Fibroblast of skin of left quadriceps (primary cell): ENCODE data around the gene SS18L1.
"Not testable (repeated sequence)": the region's sequence is repeated elsewhere in the genome, so short reads cannot be mapped to it uniquely, and the experiment has no call there.

Source experiments
- DNase-seq, 2 experiments: peaks; one replicate each; pipeline ENCODE4 v3.0.0-alpha.2; 2013; ENCODE audit warnings: low read depth in 2 of 2

SS18L1 gene, protein sequence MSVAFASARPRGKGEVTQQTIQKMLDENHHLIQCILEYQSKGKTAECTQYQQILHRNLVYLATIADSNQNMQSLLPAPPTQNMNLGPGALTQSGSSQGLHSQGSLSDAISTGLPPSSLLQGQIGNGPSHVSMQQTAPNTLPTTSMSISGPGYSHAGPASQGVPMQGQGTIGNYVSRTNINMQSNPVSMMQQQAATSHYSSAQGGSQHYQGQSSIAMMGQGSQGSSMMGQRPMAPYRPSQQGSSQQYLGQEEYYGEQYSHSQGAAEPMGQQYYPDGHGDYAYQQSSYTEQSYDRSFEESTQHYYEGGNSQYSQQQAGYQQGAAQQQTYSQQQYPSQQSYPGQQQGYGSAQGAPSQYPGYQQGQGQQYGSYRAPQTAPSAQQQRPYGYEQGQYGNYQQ

GRCh38 chr20:62143081-62143956 is at the start of gene SS18L1, which contains the start of gene PSMA7:
TSS of gene SS18L1 (plus strand) at chr20:62143769. CDS start at chr20:62143821, 52 bp downstream.
TSS of gene PSMA7 (minus strand) at chr20:62143394. CDS start at chr20:62143303, 91 bp downstream.
- peak; percentile 71 to 72 for DNase-seq

- no peak for DNase-seq
Observed at GRCh38 chr20:62096421-62097380, 46.9 kb upstream of the SS18L1 start.

- DNase-seq = no peak
Observed at GRCh38 chr20:62097881-62098407, 45.6 kb upstream of the SS18L1 start.

GRCh38 chr20:62101078-62101477 is 42.5 kb upstream of the SS18L1 start:
- no peak for DNase-seq

- no peak for DNase-seq
Observed at GRCh38 chr20:62103508-62104233, 39.9 kb upstream of the SS18L1 start.

DNA sequence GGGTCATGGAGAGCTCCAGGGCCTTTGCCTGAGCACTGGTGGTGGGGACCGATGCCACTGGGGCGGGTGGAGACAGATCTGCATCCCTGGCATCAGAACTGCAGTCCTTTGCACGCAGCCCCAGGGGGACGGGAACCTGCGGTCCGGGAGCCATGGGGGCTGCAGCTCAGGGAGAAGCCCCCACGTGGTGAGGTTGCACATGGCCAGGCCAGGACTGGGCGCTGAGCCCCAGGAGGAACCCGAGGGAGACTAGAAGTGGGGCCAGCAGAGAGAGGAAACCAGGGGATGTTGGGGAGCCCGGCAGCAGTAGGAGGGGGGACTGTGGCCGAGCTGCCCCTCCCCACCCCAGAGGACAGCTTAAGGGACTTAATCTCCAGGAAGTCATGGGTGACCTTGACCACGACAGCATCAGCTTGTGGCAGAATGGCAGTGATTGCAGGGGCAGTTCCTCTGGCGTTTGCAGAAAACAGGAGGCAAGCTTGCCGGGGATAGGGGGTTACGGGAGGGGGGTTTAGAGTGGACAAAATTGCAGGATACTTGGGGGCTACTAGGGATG is 39.3 kb upstream of the SS18L1 start:
- no peak for DNase-seq

GRCh38 chr20:62104791-62105345 is 38.7 kb upstream of the SS18L1 start:
- no peak for DNase-seq

DNA sequence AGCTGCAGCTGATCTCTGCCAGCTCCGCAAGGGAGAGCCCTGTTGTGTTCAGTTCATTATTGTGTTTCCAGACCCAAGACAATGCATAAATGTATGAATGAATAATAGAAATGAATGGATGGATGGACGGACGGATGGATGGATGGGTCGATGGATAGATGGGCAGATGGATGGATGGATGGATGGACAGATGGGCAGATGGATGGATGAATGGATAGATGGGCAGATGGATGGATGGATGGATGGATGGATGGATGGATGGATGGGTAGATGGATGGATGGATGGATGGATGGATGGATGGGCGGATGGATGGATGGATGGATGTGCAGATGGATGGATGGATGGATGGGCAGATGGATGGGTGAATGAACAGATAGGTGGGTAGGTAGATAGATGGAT is 38.0 kb upstream of the SS18L1 start:
- DNase-seq = no peak

DNA sequence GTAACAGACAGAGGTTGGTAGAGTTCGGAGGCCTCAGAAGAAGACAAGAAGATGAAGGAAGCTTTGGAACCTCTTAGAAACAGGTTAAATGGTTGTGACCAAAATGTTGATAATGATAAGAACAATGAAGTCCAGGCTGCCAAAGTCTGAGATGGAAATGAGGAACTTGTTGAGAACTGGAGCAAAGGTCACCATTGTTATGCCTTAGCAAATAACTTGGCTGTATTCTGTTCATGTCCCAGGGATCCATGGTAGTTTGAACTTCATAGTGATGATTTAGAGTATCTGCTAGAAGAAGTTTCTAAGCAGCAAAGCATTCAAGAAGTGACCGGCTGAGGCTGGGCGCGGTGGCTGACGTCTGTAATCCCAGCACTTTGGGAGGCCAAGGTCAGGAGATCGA is 32.4 kb upstream of the SS18L1 start:
- no peak for DNase-seq

- no peak for DNase-seq
Observed at GRCh38 chr20:62112368-62112767, 31.2 kb upstream of the SS18L1 start.

DNA sequence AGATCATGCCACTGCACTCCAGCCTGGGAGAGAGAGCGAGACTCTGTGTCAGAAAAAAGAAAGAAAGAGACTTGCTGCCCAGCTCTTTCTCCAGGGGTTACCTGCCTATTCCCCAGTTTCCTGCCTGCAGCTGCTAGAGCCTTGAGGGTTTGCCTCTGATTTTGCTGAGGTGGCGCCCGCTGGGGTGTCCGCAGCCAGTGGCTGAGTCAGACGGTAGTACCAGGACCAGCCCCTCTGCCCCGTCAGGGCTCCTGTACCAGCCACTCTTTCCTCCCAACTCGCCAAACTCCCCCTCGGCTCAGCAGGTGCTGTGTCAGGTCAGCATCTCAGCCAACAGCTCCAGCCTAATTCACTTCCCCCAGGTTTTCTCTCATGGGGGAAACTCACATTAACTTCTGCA is 28.7 kb upstream of the SS18L1 start:
- no peak for DNase-seq

DNA sequence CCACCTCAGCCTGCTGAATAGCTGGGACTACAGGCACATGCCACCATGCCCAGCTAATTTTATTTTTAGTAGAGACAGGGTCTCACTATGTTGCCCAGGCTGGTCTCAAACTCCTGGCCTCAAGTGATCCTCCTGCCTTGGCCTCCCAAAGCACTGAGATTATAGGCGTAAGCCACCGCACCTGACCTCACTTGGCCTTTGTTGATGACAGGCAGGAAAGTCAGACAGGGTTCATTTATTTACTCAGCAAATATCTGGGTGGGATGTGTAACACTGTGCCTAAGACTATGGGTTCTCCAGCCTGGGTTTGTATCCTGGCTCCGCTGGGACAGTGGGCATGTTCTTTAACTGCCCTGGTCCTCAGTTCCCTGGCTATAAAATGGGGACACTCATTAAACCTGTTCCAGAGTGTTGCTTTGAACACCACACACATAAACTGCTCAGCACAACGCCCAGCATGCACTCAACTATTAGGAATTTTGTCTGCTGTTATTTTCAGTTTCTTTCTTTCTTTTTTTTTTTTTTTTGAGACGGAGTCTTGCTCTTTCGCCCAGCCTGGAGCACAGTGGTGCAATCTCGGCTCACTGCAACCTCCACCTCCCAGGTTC is 27.7 kb upstream of the SS18L1 start:
- not testable (repeated sequence) for DNase-seq

GRCh38 chr20:62116558-62117361 is 26.8 kb upstream of the SS18L1 start:
- DNase-seq = no peak

DNA sequence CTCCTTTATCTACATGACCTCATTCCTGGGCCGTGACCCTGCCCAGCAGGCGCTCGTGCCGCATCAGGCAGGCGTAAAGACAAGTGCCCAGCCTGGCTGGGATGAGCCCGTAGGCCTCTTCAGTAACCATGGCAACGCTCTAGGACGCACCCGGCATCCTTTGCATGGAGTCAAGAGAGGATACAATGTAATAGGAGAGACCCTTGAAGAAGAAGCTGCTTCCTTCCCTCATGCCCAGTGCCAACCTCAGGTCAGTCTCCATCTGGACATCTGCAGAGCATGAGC is 26.3 kb upstream of the SS18L1 start:
- DNase-seq = no peak

GRCh38 chr20:62117658-62118057 is 25.9 kb upstream of the SS18L1 start:
- no peak for DNase-seq

- DNase-seq = no peak
Observed at GRCh38 chr20:62118113-62119043, 25.2 kb upstream of the SS18L1 start.

GRCh38 chr20:62119115-62119514 is 24.5 kb upstream of the SS18L1 start:
- DNase-seq = no peak
